Adrenal gland (tissue), 12 donors: ENCODE data around the gene HAPSTR1. TPM values are rescaled to one million over a fixed set of nuclear protein-coding genes. Genes with fewer than 3 reads are reported as not detected.

Source experiments
- DNase-seq, 7 donors: peaks; one replicate each; pipeline ENCODE4 v3.0.0-alpha.2; 2019 to 2020
- H3K27ac ChIP-seq, 5 donors: fragments of 200-600 bp; sonication (generic) in 4 of 5; 1 replicate in 3 of 5; 2 replicates in 2 of 5; pipeline versions ENCODE4 v1.5.1 to v1.8.0; 2016 to 2020; ENCODE audit warnings: mild to moderate bottlenecking in 1 of 5
- H3K27me3 ChIP-seq: fragments of 200-600 bp; 2 replicates; pipeline ENCODE4 v1.8.0; 2021
- H3K36me3 ChIP-seq, 2 donors: fragments of 200-600 bp; replicated peaks in 1 of 2; 1 replicate in 1 of 2; 2 replicates in 1 of 2; pipeline versions ENCODE4 v1.5.1 to v1.8.0; 2018 to 2022
- H3K4me1 ChIP-seq, 2 donors: fragments of 200-600 bp; replicated peaks in 1 of 2; 1 replicate in 1 of 2; 2 replicates in 1 of 2; pipeline versions ENCODE4 v1.5.1 to v1.8.0; 2018 to 2021
- H3K4me3 ChIP-seq, 4 donors: fragments of 200-600 bp; sonication (generic) in 3 of 4; one replicate each; pipeline ENCODE4 v1.5.1; 2016 to 2018
- H3K9me3 ChIP-seq, 3 donors: fragments of 200-600 bp; sonication (generic) in 1 of 3; replicated peaks in 1 of 3; 1 replicate in 2 of 3; 2 replicates in 1 of 3; pipeline versions ENCODE4 v1.5.1 to v1.8.0; 2016 to 2021
- POLR2A ChIP-seq, 2 donors: fragments of 450-650 bp; IDR thresholded peaks; one replicate each; pipeline ENCODE4 v1.6.1; 2017; ENCODE audit warnings: antibody characterized with exemption in 2 of 2, mild to moderate bottlenecking in 2 of 2, moderate library complexity in 1 of 2
- WGBS, 4 donors: extraction: QIAGEN DNeasy Blood & Tissue Kit in 2 of 4; methylation state at CpG; one replicate each; pipeline versions ENCODE4 v1.1.5 to v1.1.7; 2013 to 2017; 5-methylcytosine and 5-hydroxymethylcytosine counted together
- intact Hi-C, 2 donors: fragments of 100-400 bp; cut with DNase I; formaldehyde crosslinking; loops; one replicate each; pipeline versions ENCODE4 v1.14.1 to v1.15.0; 2022 to 2023
- polyA plus RNA-seq, 3 donors: library from polyadenylated mRNA; stranded (reverse); fragments of 200-250 nt in 2 of 3; fragments of 350-450 nt in 1 of 3; fragmentation: Illumina TruSeq in 1 of 3; extraction: RNeasy Lipid Tissue Mini Kit (QIAGEN cat#74804) in 1 of 3; gene quantifications; one replicate each; pipeline ENCODE4 v1.2.3, GENCODE V29; 2013 to 2014
- total RNA-seq, 9 donors: library from RNA; depleted of rRNA in 4 of 9; stranded (reverse); fragments of >200 nt in 4 of 9; fragments of 120-200 nt in 1 of 9; fragmentation: NEBNext Ultra II Directional in 1 of 9; extraction: Animal tissue kit (Norgen Biotek cat#: 25700) in 1 of 9; gene quantifications; one replicate each; pipeline versions ENCODE4 v1.1.0 to v1.2.4, GENCODE V29; 2013 to 2023
- TF ChIP-seq, protein P1 (sequence below), 6 experiments: fragments of 450-650 bp in 4 of 6; fragments of 200-600 bp in 2 of 6; sonication (generic) in 1 of 6; IDR thresholded peaks; 1 replicate in 5 of 6; 2 replicates in 1 of 6; pipeline versions ENCODE4 v1.5.1 to v1.8.0; 2016 to 2021; ENCODE audit warnings: antibody characterized with exemption in 6 of 6, mild to moderate bottlenecking in 2 of 6, moderate library complexity in 1 of 6
- donor health status: healthy with polysubstance abuse.
- donor health status: Bipolar disorder and iron deficiency.
- donor health status: DM: yes; HTN: yes; CAD: no.
- donor health status: DM: no; HTN: no; CAD: no.
- donor health status: DM: no; HTN: no; CAD: no.
- donor health status: DM: yes; HTN: yes; CAD: no.

Gene HAPSTR1
- total and polyA plus RNA-seq, 12 donors, result 5.8 to 93.2 (median 60.1) TPM

- H3K9me3 ChIP-seq, result no peaks in the 10 kb centered on the region
- peak in 4 of 7 donors; percentile 33 to 50 (median 49) for DNase-seq
- H3K4me3 ChIP-seq, result no peak overlapping the region
- TF ChIP-seq POLR2A (IDR thresholded peaks at IDR 0.05), result no peak
- TF ChIP-seq, protein P1, sequence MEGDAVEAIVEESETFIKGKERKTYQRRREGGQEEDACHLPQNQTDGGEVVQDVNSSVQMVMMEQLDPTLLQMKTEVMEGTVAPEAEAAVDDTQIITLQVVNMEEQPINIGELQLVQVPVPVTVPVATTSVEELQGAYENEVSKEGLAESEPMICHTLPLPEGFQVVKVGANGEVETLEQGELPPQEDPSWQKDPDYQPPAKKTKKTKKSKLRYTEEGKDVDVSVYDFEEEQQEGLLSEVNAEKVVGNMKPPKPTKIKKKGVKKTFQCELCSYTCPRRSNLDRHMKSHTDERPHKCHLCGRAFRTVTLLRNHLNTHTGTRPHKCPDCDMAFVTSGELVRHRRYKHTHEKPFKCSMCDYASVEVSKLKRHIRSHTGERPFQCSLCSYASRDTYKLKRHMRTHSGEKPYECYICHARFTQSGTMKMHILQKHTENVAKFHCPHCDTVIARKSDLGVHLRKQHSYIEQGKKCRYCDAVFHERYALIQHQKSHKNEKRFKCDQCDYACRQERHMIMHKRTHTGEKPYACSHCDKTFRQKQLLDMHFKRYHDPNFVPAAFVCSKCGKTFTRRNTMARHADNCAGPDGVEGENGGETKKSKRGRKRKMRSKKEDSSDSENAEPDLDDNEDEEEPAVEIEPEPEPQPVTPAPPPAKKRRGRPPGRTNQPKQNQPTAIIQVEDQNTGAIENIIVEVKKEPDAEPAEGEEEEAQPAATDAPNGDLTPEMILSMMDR (IDR thresholded peaks at IDR 0.05), result no peak
- no peaks in the 10 kb centered on the region for H3K27me3 ChIP-seq
- peaks cover 0 to 33% of the 10 kb centered on the region in 2 donors for H3K36me3 ChIP-seq
- peaks cover 46 to 95% of the 10 kb centered on the region in 2 donors for H3K4me1 ChIP-seq
- H3K27ac ChIP-seq, result peak overlapping the region in 3 of 5 donors; percentile 45 to 65 (median 46)
- WGBS, 4 donors, result 39 to 55% (median 41%) methylated on average over 5 of the region's 5 CpGs
- intact Hi-C loops, result no loop called here
Observed at GRCh38 chr16:9099131-9099625, 7.7 kb downstream of the HAPSTR1 start.

DNA sequence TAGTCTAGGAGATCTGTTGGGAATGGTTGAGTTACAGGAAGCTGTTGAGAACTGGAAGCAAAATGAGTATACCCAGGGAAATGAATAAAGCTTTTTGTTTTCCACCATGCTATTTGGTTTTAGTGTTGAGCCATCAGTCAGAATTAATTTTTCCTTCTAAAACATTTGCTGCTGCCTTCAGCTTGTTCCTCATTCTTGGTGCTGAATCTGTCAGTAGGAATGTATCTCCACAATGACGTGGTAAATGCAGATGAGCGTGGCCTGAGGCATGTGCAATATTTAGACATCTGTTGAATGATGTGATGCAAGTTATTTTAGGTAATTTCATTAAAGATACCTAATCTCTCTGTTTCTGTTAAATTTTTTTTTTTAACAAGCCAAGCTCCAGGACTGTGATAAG lies 10.9 kb downstream of the HAPSTR1 start:
- Histone ChIP-seq H3K9me3 (no peaks in the 10 kb centered on the region), H3K27me3 (no peaks in the 10 kb centered on the region), H3K36me3 (peaks cover 0 to 34% of the 10 kb centered on the region in 2 donors), H3K4me3 (no peak overlapping the region), H3K4me1 (peaks cover 43 to 92% of the 10 kb centered on the region in 2 donors), H3K27ac (no peak overlapping the region)
- TF ChIP-seq, protein P1 (IDR thresholded peaks at IDR 0.05), result no peak
- no peak for TF ChIP-seq POLR2A (IDR thresholded peaks at IDR 0.05)
- 50 to 65% (median 59%) methylated on average over 2 of the region's 2 CpGs for WGBS, 4 donors
- DNase-seq, result no peak
- intact Hi-C loops, result no loop called here

DNA sequence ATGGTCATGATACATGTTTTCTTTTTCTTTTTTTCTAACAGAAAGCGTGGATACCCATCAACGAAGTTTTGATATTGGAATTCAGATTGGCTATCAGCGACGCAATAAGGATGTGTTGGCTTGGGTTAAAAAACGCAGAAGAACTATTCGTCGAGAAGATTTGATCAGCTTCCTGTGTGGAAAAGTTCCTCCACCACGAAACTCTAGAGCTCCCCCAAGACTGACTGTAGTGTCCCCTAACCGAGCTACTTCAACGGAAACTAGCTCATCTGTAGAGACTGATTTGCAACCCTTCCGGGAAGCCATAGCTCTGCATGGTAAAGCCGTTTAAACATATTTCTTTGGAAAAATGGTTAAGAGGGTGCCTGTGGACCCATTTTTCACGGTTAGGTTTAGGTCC lies 11.5 kb downstream of the HAPSTR1 start:
- TF ChIP-seq, protein P1 (IDR thresholded peaks at IDR 0.05), result no peak
- no peak for TF ChIP-seq POLR2A (IDR thresholded peaks at IDR 0.05)
- H3K4me1 ChIP-seq, result peaks cover 39 to 92% of the 10 kb centered on the region in 2 donors
- intact Hi-C loops, result no loop called here
- no peaks in the 10 kb centered on the region for H3K9me3 ChIP-seq
- 85 to 92% (median 88%) methylated on average over 13 of the region's 13 CpGs for WGBS, 4 donors
- H3K36me3 ChIP-seq, result peaks cover 0 to 36% of the 10 kb centered on the region in 2 donors
- H3K27ac ChIP-seq, result no peak overlapping the region
- H3K27me3 ChIP-seq, result no peaks in the 10 kb centered on the region
- no peak for DNase-seq
- no peak overlapping the region for H3K4me3 ChIP-seq

DNA sequence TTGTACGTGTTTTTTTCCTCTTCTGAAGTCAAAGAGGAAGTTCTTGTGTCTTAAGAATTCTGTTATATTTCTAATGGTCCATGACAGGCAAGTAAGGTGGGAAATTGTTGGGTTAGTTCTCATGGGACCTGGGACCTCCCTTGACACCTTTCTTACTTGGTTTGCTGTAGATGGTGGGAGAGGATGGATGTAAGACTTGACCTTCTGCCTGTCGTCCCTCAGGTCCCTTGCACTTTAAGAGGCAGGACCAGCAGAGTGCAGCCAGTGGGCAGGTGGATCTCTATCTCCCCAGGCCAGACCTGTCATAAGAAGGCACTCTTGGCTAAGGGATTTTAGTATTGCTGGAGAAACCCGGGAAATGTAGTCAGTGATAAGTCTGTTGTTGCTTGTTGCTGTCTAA lies 12.1 kb downstream of the HAPSTR1 start:
- peaks cover 0 to 40% of the 10 kb centered on the region in 2 donors for H3K36me3 ChIP-seq
- no peaks in the 10 kb centered on the region for H3K27me3 ChIP-seq
- H3K9me3 ChIP-seq, result no peaks in the 10 kb centered on the region
- intact Hi-C loops, result no loop called here
- WGBS, 4 donors, result 56 to 68% (median 63%) methylated on average over 3 of the region's 3 CpGs
- peaks cover 33 to 94% of the 10 kb centered on the region in 2 donors for H3K4me1 ChIP-seq
- DNase-seq, result no peak
- H3K4me3 ChIP-seq, result no peak overlapping the region
- TF ChIP-seq POLR2A (IDR thresholded peaks at IDR 0.05), result no peak
- TF ChIP-seq, protein P1 (IDR thresholded peaks at IDR 0.05), result no peak
- H3K27ac ChIP-seq, result no peak overlapping the region
